HG03442 (cell line): ENCODE results near the gene ARHGAP26.

ENCODE experiments used
- ATAC-seq: cut with Tn5 transposase; IDR thresholded peaks from one replicate; pipeline ENCODE4 v1.9.1; 2021; ENCODE audit warnings: mild to moderate bottlenecking, moderate library complexity; ENCODE audit not compliant: unreplicated experiment

The ARHGAP26 gene

GRCh38 chr5:143207058-143207457, 436.9 kb downstream of the ARHGAP26 start:
- peak; percentile 10 for ATAC-seq

DNA sequence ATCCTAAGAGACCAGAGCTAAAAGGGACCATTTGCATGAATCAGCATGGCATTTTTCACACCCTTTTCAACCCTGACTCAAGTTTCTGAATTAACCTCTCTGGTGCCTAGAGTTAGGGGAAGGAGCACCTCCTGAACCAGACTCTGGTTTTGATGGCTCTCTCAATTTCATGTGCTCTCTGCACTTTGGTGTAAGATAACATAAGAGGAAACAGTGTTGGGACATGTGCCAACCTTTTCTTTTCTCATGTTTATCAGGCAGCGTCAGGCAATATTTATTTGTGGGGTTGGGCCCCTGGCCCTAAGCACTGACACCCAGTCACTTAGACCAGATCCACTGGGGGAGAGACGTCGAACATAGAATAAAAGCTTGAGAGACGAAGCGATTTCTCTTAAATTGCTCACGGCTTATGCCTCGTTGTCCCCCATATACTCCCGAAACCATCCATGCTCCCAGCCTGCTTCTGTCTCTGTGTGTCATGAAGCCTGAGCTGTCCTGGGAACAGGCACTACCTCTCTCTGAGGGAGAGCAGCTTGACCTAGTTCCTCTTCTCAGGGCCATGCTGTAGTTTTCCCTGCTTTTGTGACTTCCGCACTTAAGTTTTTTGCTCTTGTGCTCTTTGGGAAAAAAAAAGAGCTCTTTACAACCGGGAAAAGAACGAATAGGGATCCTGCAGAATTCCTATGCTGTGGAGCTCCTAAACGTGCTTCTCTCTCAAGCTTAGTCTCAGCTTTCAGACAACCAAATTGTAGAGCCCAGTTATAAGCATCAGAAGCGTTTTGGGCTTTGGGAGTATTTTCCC, 437.6 kb downstream of the ARHGAP26 start:
- no peak for ATAC-seq

GRCh38 chr5:143208365-143208641, 438.1 kb downstream of the ARHGAP26 start:
- no peak for ATAC-seq

- no peak for ATAC-seq
Measured at GRCh38 chr5:143208781-143209510, 438.8 kb downstream of the ARHGAP26 start.

DNA sequence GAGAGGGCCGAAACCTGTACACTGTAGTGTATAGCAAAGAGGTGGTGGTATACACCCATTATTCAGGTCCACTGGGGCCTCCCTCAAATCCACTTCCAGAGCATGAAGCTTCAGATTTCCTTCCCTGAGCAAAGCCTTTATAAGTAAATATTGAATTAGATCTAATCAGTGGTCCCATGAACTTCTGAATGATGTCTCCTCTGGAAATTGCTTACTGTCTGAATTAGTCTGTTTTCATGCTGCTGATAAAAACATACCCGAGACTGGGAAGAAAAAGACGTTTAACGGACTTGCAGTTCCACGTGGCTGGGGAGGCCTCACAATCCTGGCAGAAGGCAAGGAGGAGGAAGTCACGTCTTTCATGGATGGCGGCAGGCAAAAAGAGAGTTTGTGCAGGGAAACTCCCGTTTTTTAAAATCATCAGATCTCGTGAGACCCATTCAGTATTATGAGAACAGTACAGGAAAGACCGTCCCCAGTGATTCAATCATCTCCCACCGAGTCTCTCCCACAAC, 439.8 kb downstream of the ARHGAP26 start:
- no peak for ATAC-seq

DNA sequence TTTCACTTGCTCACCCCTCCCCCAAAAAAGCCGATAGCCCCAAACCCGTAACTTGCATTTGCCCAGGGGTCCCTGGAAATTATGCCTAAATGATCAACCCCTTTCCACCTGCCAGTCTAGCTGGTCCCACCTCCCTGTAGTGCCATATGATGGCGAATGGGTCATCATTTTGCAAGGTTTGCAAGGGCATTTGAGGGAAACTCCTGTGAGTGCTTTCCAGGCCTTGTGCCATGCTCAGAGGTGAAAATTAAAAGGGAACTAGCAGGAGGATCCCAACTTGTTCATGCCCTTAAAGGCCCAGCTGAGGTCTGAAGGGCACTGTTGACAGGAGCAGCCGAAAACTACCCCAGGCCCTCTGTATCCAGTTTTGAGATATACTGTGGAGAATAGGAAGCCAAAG, 440.4 kb downstream of the ARHGAP26 start:
- no peak for ATAC-seq

GRCh38 chr5:143212261-143212660, 442.1 kb downstream of the ARHGAP26 start:
- ATAC-seq = no peak

DNA sequence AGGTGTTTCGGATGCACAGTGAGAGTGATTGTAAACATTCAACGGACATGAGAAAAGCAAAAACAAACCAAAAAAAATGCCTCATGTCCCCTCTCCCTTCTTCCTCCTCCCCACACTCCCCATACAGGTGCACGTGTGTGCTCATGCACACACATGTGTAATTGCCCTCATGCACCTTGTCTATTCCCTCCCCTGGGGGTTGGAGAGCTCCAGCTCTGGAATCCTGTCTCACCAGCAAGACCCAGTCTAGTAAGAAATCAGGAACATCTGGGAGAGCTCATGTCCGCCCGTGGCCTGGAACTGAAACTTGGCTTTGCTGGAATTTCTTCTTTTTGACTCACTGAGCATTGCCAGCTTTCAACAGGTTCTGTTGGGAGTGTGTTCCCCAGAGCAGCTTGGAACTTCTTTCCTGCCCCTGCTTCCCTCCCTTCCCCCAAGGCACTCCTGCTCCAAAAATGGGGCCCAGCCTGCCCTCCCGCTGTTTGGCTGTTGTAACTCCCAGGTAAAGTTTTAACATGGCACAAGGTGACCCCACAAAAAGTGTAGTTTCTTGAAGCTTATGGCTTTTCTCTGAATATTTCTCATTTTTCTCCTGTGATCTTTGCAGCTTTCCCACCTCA, 443.2 kb downstream of the ARHGAP26 start:
- ATAC-seq = no peak

DNA sequence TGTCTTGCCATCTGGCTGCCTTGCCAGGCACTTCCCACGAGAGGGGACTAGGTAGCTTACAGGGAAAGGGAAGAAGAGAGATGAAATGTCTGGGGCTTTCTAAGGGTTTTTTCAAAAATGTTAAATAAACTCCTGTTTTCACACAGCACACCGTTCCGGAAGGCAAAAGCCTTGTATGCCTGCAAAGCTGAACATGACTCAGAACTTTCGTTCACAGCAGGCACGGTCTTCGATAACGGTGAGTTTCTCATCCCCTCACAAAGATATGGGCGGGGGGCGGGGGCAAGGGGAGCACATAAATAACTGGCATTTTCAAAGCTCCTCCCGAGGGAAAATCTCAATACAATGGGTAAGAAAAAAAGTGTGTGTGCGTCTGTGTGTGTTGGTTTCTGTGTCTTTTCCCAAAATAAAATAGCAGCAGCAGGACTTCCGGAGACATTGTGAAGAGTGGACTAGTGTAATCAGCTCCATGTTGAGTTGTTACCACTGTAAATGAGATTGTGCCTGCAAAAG, 443.7 kb downstream of the ARHGAP26 start:
- peak; percentile 58 for ATAC-seq

DNA sequence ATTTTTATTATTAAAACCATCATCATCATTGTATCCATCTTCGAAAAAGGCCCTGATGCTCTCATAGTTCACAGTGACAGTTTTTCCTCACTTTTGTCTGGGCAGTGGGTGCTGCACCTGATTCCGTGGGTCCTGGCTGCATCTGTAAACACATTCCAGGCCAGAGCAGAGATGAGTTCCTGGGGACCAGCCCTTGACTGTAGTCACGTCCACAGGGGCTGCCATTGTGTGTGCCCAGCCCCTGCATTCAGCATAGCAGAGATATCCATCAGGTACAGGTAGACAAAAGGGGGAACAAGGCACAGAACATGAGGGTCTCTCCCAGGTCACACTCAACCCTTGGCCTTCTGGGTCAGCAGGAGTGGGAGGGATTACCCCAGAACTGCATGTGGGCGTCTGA, 444.3 kb downstream of the ARHGAP26 start:
- no peak for ATAC-seq

GRCh38 chr5:143214890-143215289, 444.7 kb downstream of the ARHGAP26 start:
- no peak for ATAC-seq

GRCh38 chr5:143215690-143216089, 445.5 kb downstream of the ARHGAP26 start:
- ATAC-seq = no peak

GRCh38 chr5:143216211-143216610, 446.0 kb downstream of the ARHGAP26 start:
- no peak for ATAC-seq

GRCh38 chr5:143217065-143217803, 447.1 kb downstream of the ARHGAP26 start:
- no peak for ATAC-seq

DNA sequence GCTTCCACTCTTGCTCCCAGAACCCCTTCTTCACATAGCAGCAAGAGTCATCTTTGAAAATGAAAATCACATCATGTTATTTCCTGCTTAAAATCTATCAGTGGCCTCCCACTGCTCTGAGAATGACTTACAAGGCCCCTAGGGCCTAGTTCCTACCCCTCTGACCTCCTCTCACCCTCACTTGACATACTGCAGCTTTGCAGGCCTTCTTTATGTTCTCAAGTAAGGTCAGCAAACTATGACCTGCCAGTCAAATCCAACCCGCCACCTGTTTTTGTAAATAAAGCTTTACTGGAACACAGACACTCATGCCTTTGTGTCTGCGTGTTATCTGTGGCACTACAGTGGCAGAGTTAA, 447.6 kb downstream of the ARHGAP26 start:
- peak; percentile 28 for ATAC-seq

DNA sequence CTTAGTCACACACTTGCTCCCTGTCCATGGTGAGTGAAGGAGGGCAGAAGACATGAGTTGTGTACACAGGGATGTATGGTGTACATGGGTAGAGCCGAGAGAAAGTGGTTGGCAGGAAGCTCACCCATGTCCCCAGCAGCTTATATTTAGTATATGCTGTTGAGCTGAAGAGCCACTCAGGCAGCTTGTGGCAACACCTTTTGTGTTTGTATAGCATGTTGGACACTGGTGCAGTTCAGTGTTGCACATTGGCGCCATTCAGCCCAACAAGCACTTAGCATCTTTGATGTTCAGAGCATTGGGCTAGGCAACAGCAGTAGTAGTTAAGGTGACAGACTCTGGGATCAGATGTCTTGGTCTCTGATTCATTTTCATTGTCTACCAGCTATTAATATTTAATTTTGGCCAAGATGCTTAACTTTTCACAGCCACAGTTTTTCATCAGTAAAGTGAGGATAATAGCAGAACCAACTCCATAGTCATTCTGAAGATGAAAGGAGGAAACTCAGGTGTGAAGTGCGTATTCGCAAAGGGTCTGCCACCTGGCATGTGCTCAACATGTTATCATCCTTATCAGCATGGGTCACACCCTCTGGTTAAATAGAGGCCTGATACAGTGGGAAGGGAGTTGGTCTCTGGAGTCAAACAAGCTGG, 448.5 kb downstream of the ARHGAP26 start:
- ATAC-seq = no peak

- ATAC-seq = no peak
Measured at GRCh38 chr5:143219696-143220095, 449.5 kb downstream of the ARHGAP26 start.

DNA sequence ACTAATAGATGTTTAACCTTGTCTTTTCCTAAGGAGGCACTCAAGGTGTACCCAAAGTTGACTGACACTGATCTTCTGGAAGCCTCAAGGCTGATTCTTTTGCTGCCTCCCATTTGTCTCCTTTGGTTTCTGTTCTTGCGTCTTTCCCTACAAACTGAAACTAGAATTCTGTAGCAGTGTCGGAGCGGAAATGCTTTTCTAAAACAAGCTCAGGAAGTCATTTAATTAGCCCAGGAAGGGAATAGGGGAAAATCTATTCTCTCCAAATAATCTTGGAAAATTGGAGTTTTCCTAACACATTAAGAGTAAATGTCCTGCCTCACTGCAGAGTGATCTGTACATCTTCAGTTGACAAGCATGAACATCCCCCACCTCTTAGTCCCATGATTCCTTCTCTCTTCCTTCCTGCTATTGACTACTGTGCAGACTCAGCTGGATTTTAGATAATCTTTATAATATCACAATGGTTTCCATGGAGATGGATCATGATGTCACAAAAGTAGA, 450.6 kb downstream of the ARHGAP26 start:
- no peak for ATAC-seq

DNA sequence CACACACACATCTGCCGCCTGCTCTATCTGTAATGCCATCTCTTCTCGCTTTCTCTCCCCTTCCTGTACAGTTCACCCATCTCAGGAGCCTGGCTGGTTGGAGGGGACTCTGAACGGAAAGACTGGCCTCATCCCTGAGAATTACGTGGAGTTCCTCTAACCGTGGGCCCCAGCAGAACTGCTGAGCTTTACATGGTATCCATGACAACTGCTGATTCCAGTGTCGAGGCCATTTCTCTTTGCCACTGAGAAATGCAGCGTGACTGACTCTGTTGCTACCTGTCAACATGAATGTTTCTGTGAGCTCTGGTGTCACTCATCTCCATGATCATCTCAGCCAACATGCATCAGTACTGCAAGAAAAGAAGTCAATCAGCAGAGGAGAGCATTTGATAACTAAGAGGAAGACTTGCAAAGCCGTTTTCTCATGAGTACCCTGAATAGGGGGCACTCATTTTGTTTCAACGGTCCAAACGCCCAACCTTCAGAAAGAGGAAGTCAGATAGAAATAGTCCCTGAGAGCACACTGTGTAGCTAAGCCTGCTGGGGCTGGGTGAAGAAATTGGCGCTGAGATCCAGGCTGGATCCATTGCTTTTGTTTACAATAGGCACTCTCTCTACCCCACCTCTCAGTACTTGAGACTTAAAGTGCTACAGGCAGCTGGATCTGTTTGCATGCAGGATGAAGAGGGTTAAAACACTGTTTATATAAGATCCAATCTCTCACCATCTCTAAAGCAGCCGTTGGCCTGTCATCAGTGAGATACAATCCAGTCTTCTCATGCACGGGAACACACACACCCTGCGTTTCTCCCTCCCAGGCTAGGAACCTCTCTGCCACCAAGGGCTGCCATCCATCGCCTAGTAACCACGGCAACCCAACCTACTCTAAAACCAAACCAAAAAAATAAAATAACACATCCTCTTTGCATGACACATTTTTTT, 452.4 kb downstream of the ARHGAP26 start:
- ATAC-seq = peak; percentile 64
